ENCODE data around the gene STRADA. TPM values are rescaled to one million over a fixed set of nuclear protein-coding genes. Genes with fewer than 3 reads are reported as not detected.

Gene STRADA
- total RNA-seq, 6 experiments from 2014 or later, result 18.2 to 24.1 (median 21.6) TPM

GRCh38 chr17:63764716-63765115 lies 23.1 kb upstream of the STRADA start:
- Mint-ChIP-seq H3K9me3 (no peaks in the 10 kb centered on the region), H3K4me1 (ENCODE audit: low read depth) (peaks cover 11% of the 10 kb centered on the region; the same call in 1 of the 2 replicates), H3K27me3 (ENCODE audit: insufficient read depth) (no peaks in the 10 kb centered on the region), H3K36me3 (ENCODE audit: low read depth) (peaks cover 19% of the 10 kb centered on the region), H3K4me3 (no peak overlapping the region), H3K27ac (no peak overlapping the region)
- no peak for TF ChIP-seq CTCF (IDR thresholded peaks at IDR 0.05)
- DNase-seq, result no peak

GRCh38 chr17:63762161-63763078 lies 20.8 kb upstream of the STRADA start:
- DNase-seq, result no peak
- Mint-ChIP-seq H3K4me3 (no peak overlapping the region), H3K4me1 (ENCODE audit: low read depth) (peaks cover 4% of the 10 kb centered on the region; the same call in 1 of the 2 replicates), H3K27me3 (ENCODE audit: insufficient read depth) (no peaks in the 10 kb centered on the region), H3K27ac (no peak overlapping the region), H3K36me3 (ENCODE audit: low read depth) (peaks cover 19% of the 10 kb centered on the region), H3K9me3 (no peaks in the 10 kb centered on the region)
- TF ChIP-seq CTCF (IDR thresholded peaks at IDR 0.05), result no peak

- no peak overlapping the region for H3K4me3 Mint-ChIP-seq
- no peaks in the 10 kb centered on the region for H3K27me3 Mint-ChIP-seq (ENCODE audit: insufficient read depth)
- no peak for DNase-seq
- no peaks in the 10 kb centered on the region for H3K9me3 Mint-ChIP-seq
- H3K36me3 Mint-ChIP-seq (ENCODE audit: low read depth), result peaks cover 22% of the 10 kb centered on the region
- peaks cover 2% of the 10 kb centered on the region; the same call in 1 of the 2 replicates for H3K4me1 Mint-ChIP-seq (ENCODE audit: low read depth)
- TF ChIP-seq CTCF (IDR thresholded peaks at IDR 0.05), result no peak
- no peak overlapping the region for H3K27ac Mint-ChIP-seq
These were observed 19.4 kb upstream of the STRADA start for GRCh38 chr17:63760771-63761539.

GRCh38 chr17:63758428-63758827 lies 16.8 kb upstream of the STRADA start:
- no peak for DNase-seq
- Mint-ChIP-seq H3K4me3 (no peak overlapping the region), H3K27ac (no peak overlapping the region), H3K4me1 (ENCODE audit: low read depth) (no peaks in the 10 kb centered on the region), H3K27me3 (ENCODE audit: insufficient read depth) (no peaks in the 10 kb centered on the region), H3K9me3 (no peaks in the 10 kb centered on the region), H3K36me3 (ENCODE audit: low read depth) (peaks cover 25% of the 10 kb centered on the region)
- TF ChIP-seq CTCF (IDR thresholded peaks at IDR 0.05), result no peak

GRCh38 chr17:63754046-63754445 lies 12.4 kb upstream of the STRADA start:
- TF ChIP-seq CTCF (IDR thresholded peaks at IDR 0.05), result no peak
- no peak overlapping the region for H3K27ac Mint-ChIP-seq
- no peaks in the 10 kb centered on the region for H3K9me3 Mint-ChIP-seq
- no peaks in the 10 kb centered on the region for H3K4me1 Mint-ChIP-seq (ENCODE audit: low read depth)
- no peak for DNase-seq
- no peak overlapping the region for H3K4me3 Mint-ChIP-seq
- no peaks in the 10 kb centered on the region for H3K27me3 Mint-ChIP-seq (ENCODE audit: insufficient read depth)
- peaks cover 21% of the 10 kb centered on the region for H3K36me3 Mint-ChIP-seq (ENCODE audit: low read depth)
